Stimulated activated CD8-positive, alpha-beta memory T cell treated with anti-CD3 and anti-CD28 coated beads, Interleukin-15, amount 100 ng/mL, for 4 hours (primary cell): ENCODE results near the gene ALOX15.
"Not testable (repeated sequence)": the region's sequence is repeated elsewhere in the genome, so short reads cannot be mapped to it uniquely, and the experiment has no call there.

Experiments used
- DNase-seq, 2 donors: peaks; one replicate each; pipeline ENCODE4 v3.0.0-alpha.2; 2020; ENCODE audit warnings: low read depth in 2 of 2

Gene ALOX15, protein sequence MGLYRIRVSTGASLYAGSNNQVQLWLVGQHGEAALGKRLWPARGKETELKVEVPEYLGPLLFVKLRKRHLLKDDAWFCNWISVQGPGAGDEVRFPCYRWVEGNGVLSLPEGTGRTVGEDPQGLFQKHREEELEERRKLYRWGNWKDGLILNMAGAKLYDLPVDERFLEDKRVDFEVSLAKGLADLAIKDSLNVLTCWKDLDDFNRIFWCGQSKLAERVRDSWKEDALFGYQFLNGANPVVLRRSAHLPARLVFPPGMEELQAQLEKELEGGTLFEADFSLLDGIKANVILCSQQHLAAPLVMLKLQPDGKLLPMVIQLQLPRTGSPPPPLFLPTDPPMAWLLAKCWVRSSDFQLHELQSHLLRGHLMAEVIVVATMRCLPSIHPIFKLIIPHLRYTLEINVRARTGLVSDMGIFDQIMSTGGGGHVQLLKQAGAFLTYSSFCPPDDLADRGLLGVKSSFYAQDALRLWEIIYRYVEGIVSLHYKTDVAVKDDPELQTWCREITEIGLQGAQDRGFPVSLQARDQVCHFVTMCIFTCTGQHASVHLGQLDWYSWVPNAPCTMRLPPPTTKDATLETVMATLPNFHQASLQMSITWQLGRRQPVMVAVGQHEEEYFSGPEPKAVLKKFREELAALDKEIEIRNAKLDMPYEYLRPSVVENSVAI

DNA sequence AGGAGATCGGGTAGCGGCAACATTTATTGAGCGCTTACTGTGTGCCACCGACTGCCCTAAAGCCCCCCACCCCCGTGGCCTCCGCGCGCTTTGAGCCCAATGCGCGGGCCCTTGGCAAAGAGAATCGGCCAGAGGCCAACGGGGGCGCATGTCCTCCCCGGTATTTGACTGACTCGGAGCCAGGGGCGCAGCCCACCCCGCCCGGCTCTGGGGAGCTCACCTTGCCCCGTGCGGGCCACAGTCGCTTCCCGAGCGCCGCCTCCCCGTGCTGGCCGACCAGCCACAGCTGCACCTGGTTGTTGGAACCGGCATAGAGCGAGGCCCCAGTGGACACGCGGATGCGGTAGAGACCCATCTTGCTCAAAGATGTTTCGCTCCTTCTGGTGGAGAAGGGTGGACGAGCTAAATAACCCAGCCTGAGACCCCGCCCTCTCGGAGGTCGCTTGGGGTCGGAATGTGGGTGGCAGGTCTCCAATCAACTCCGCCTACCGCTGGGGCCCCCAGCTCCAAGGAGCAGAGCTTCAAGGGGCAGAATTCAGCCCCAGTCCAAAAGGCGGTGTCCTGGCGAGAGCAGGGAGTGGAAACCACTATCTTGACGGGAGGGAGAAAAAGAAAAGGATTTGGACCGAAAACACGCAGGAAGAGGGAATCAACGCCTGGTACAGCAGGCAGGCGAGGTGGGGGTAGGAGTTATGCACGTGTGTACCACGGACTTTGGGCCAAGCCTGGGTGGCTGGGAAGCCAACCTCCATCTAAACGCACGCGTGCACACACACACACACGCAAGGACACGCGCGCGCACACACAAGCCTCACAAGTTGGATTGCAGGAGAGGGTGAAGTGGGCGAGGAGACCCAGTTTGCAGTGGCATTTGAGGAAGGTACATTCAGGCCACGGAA lies at the start of gene ALOX15:
Gene ALOX15, minus strand, starts transcription at position 382 of the 899 bp plus-strand sequence. Its CDS starts 27 bp downstream, at position 355.
- DNase-seq, result no peak

DNA sequence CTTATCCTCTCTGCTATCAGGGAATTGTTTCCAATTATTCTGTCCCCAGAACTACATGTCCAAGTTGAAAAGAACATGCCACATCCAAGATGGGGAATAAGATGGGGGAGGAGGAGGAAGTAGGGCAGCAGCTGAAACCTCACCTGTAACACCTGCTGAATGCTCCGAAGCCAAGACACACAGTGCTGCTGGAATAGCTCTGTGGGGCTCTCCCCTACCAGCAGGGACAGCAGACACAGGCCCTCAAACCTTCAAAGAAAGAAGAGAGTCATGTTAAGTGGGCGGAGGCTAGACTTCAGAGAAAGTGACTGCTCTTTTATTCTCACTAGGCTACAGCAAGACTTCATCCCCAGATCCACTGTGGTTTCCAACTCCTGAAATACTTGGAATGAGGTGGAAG lies 49.3 kb upstream of the ALOX15 start:
- no peak for DNase-seq

DNA sequence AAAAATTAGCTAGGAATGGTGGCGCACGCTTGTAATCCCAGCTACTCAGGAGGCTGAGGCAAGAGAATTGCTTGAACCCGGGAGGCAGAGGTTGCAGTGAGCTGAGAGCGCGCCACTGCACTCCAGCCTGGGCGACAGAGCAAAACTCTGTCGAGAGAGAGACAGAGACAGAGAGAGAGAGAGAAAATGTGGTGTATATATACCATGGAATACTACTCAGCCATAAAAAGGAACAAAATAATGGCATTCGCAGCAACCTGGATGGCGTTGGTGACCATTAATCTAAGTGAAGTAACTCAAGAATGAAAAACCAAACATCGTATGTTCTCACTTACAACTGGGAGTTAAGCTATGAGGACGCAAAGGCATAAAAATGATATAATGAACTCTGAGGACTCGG lies 48.4 kb upstream of the ALOX15 start:
- not testable (repeated sequence) for DNase-seq

DNA sequence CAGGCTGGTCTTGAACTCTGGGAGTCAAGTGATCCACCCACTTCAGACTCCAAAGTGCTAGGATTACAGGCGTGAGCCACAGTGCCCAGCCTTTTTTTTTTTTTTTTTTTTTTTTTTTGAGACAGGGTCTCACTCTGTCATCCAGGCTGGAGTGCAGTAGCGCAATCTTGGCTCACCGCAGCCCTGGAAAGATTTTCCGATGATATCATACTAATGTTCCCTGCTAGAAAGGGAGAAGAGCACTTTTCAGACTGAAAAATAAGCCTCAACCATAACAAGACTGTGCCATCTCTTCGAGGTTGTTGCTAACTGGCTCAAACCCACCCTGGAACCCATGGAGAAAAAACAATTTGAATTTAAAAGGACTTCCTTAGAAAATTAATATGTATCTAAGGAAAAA lies 42.3 kb upstream of the ALOX15 start:
- not testable (repeated sequence) for DNase-seq

DNA sequence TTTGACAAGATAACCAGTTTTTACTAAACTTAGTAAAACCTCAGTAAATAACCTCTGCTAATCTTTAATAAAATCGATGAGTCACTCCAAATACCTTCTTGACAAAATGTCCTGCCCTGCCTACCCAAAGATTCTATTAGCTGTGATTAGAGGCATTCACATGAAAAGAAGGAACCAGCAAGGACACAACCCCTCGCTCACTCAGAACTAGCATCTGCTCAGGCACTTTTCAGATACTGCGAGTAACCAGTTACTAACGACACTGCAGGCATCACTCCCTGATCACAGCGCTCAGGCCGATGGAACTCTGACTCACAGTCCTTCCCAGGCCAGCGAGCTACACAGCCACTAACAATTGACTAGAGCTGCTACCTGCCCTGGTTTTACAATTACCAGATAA lies 38.2 kb upstream of the ALOX15 start:
- DNase-seq, result no peak

DNA sequence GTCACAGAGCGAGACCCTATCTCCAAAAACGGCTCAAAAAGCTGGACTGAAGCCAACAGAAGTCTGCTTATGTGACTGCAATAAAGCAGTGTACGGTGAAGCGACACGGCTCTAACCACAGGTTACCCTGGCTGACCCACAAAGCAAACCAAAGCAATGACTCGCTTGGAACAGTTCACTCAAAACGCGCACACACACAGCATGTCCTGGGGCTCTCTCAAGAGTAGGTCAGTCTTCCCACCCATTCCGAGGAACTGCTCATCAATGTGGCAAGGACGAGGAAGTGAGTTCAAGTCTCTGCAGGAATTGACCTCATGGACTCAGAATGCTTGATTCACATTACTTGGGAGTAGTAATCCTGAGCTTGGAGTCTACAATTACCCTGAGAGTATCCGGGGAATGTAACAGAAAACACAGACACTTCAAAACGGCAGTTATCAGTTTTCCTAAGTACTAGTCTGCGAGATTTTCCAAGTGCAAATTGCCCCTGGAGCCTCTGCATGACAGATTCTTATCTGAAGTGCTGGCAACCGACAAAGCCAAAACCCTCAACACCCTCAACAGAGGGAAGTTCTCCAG lies 37.1 kb upstream of the ALOX15 start:
- no peak for DNase-seq

DNA sequence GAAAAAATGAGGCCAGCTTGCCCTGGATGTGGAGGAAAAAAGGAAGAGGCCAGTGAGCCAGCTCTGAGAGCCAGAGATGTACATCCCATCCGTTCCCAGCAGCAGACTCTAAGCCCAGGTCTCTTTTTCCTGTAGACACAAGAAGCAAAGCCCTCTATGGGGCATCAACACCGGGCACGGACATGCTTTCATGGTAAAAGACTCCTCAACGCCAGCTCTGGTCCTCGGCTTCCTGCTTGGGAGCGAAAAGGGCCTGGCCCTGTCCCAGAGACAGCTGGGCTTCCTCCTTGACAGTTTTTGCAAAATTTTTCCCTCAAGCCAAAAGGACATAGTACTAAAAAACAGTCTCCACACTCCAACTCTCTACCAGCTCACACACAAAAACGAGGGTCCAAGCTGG lies 35.3 kb upstream of the ALOX15 start:
- no peak for DNase-seq

DNA sequence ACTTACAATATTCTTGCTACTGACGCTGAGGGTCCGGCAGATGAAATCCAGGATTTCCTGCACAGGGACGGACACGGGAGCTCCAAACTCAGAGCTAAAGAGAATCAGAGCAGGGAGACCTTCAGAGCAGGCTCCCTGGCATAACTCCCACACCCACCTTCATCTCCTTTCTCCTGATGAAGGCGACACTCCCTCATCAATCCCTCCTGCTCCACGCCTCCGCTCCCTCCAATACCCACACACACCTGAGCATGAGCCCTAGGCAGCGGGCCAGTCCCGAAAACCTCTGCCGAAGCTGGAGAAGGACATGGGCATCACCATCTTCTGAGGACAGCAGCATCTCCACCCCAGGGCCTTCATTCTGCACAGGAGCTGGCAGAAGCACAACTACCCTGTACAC lies 34.3 kb upstream of the ALOX15 start:
- no peak for DNase-seq

DNA sequence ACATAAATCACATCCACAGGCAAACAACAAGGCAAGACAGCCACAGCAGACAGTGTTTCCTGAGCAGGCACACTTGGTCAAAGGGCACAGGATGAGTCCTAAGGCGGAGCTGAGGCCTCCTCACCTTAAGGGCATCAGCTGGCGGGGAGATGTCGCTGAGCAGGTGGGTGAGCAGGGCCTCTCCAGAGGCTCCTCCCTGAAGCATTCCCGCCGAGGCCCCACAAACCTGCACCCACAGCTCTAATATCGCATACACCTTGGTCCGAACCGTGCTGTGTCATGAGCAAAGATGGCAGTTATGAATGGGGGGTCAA lies 33.2 kb upstream of the ALOX15 start:
- no peak for DNase-seq

DNA sequence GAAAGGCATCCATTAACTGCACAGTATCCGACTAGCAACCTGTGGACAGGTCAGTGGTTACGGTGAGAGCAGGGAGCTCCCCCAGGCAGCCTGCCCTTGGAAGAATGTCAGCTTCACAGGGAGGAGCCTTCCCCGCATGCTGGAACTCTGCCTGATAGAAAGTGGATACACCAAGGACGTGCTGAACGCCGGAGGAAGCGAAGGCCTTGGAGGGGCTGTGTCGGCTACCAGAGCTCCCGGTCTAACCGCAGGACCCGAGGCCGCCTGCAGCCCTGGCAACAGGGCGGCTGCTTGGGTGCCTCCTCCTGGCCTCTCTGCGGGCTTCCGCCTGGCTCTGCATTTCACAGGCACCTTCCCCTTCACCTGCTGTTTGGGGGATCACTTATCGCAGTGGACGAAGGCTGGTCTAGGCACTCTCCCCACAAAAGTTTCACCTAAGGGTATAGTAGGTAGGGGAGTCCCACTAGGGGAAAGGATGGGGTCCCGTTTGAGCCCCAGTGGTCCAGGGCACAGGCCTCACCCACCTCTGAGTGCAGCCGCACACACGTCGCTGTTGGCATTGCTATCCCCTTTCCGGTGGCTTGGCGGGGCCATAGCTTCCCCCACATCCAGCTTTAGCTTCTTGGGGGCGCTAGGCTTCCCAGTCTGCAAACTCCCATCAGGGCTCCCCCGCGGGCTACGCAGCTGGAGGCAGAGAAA lies 32.7 kb upstream of the ALOX15 start:
- no peak for DNase-seq

DNA sequence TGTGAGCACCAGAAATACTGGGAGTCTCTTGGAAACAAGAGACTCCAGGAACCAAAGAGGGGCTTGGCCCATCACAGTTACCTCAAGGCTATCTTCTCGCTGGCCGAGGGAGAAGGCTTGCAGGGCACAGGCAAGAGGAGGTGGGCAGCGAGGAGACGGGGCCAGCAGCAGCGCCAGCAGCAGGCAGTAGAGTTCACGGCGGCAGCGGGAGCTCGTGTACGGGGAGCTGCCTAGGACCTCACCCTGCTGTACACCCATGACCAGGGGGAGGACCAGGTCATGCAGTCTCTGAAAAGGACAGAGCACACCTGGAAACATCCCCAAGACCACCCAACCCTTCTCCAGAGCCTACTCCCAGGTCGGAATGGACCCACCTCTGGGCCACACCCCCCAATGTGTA lies 31.7 kb upstream of the ALOX15 start:
- DNase-seq, result no peak

DNA sequence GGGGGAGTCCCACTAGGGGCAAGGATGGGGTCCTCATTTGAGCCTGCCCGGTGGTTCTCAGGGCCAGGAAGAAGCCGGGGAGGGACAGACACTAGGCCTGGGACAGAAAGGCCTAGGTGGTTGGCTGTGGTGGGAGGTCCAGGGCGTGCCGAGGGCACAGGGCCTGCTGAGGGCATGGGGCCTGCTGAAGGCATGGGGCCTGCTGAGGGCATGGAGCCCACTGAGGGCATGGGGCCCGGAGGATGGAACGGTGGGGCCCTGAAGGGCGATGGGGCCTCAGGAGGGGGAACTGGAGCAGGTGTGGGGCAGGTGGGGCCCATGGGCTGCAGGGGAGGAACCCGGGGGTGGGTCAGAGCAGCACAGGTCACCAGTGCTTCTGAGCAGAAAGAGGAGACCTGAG lies 31.3 kb upstream of the ALOX15 start:
- no peak for DNase-seq

DNA sequence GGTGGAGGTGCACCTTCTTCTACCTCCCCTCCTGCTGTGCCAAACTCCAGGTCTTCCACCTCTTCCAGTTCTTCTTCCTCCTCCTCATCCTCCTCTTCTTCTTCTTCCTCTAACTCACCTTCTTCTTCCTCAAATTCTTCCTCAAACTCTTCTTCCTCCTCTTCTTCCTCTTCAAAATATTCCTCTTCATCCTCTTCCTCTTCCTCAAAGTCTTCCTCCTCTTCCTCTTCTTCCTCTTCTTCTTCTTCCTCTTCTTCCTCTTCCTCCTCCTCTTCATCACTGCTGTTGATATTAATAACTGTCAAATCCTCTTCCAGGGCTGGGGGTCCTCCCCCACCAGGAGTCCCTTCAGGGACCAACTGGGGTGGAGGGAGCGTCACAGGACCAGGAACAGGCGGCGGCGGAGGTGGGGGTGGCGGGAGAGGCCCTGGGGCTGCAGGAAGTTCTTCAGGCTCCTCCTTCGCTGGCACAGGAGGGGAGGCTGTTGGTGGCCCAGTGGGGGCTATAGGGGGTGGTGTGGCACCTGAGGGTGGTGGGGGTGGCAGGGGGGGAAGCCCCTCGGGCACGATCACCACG lies 30.7 kb upstream of the ALOX15 start:
- no peak for DNase-seq

DNA sequence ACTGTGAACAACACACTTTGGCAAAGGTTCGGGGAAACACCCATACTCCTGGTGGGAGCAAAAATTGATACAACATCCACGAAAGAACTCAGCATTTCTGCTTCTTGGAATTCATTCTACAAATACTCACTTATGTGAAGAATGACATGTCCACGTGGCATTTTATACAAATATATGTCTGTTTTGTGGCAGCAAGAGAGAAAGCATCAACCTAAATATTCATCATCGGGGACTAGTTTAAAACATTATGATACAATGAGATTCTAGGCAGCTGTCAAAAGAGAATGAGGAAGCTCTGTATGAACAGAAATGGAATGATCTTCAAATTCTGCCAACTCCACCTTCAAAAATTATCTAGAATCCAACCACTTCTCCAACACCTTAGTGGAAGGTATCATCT lies 25.7 kb upstream of the ALOX15 start:
- no peak for DNase-seq

DNA sequence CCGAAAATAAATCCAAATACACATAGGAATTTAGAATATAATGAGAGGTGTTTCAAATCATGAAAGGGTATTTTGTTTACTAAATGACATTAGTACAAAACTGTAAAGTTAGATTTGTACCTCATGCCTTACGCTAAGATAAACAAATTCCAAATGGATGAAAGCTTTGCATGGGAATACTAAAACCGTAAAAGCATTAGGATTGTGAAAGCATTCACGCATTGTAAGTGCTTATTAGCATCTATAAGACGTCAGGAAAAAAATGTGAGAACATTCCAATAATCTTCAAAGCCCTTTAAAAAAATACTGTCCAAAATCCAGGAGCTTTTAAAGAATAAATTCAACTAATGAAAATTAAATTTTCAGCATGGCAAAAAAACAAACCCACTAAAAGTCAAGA lies 24.8 kb upstream of the ALOX15 start:
- no peak for DNase-seq

DNA sequence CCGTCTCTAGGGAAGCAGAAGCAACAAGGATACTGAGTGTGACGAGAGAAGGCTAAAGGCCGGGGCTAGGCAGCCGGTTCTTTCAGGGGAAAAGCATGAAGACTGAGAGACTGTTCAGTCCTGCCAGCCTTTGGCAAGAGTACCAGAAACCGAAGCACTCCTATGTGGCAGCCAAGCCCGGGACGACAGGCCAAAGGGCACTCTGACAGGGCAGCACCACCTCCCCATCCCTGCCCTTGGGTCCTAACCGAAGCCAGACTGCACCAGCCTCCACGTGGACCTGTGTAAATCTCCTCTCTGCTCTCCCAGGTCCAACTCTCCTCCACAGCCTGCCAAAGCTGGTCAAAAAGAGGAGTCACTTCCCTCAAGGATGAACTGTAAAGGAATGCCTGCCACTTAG lies 23.5 kb upstream of the ALOX15 start:
- no peak for DNase-seq

DNA sequence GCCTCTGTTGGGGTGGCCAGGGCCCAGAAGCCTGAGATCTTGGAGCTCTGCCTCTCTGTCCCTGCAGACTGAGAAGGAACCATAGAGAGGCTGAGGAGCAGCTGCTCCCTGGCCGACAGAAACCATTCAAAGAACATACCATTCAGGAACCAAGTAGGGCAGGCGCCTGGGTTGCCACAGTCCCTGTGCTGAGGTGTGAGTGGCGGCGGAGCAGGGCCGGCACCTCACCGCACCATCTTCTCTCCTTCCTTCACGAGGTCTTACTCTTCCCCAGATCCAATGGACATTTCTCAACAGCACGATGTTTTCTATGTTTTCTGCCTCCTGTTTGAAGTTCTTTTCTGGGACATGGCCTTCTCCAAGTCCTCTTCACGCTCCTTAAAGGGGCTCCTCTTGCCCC lies 22.8 kb upstream of the ALOX15 start:
- no peak for DNase-seq

DNA sequence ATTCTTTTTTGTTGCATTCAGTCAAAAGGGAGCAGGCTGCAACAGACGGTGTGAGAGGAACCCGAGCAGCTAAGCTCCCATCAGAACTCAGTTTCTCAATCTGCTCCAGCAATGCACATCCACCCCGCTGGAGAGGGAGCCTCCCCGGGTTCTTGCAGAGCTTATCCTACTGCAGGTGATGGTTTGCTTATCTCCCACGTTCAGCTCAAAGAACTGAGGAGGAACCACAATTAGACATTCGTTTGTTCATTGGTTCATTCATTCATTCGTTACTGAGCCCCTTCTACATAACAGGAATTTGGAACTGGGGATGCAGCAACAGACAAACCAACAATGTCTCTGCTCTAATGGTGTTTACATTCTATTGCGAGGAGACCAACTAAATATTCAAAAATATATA lies 22.2 kb upstream of the ALOX15 start:
- DNase-seq, result no peak

DNA sequence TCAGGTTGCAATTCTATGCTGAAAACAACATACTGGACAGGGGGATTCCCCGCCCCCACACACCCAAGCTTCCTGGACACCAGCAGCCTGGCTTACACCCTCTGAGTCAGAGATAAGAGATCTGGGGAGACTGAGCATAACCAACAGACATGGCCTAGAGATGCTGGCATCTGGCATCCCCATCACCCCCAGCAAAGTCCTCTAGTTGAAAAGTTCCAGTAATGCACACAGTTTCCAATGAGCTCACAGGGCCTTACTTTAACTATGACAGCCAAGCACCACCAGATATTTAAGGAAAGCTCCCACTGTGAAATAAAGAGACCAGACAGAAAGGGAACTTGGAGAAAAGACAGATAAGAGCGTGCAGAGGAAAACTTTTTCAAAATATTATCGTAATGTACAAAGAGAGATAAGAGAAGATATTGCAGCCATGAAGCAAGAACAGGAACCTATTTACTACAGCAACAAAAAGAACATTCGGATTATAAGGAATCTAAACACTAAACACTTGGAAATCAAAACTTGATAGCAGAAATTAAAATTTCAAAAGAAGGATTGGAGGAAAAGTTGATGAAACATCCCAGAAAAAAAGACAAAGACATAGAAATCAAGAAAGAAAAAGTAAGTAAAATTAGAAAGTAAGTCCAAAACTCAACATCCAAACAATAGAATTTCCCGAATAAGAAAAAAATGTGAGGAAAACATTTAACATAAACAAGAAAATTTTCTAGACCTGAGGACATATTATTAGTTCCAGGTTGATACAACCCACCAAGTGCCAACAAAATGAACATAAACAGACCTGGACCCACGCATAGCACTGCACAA lies 17.2 kb upstream of the ALOX15 start:
- DNase-seq, result peak in 1 of 2 donors; percentile 14

DNA sequence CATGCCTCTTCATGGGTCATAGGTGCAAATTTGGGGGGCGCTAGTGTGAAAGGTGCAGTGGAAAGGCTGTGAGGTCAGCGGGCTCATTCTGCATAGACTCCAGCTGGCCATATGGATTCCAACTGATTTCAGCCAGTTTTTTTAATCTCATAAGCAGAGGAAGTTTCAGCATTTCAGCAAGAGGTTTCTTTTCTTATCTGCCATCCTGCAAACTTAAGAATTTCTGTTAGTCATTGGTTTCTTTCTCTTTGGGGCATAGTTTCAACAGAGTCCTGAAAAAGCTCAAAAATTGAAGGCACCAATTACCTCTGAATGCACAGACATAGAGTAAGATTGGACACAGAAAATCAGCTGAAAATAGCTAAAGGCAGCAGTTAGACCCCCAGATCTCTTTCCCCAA lies 16.2 kb upstream of the ALOX15 start:
- no peak for DNase-seq
